ENCODE data around the gene SHB. TPM values are rescaled to one million over a fixed set of nuclear protein-coding genes. Genes with fewer than 3 reads are reported as not detected.

The SHB gene
- polyA plus RNA-seq, 2 of the 4 experiments (the other 2 are of a cell fraction): 15.4 to 22.0 TPM

GRCh38 chr9:37902131-37902530 lies 166.9 kb downstream of the SHB start:
- TF ChIP-seq POLR2AphosphoS2 (conservative IDR thresholded peaks at IDR 0.05; ENCODE audit: low read length) (no peak), JUN (IDR thresholded peaks at IDR 0.05) (no peak), CEBPB (IDR thresholded peaks at IDR 0.05) (no peak), EHMT2 (IDR thresholded peaks at IDR 0.05; ENCODE audit: low read depth) (no peak), HDAC2 (IDR thresholded peaks at IDR 0.05) (no peak), MAZ (IDR thresholded peaks at IDR 0.05; ENCODE audit: borderline replicate concordance, low read depth, low read length) (no peak), JUNB (IDR thresholded peaks at IDR 0.05) (no peak), SMC3 (IDR thresholded peaks at IDR 0.05) (no peak), MAFK (IDR thresholded peaks at IDR 0.05; ENCODE audit: partially characterized antibody) (no peak), NR3C1 (IDR thresholded peaks at IDR 0.05) (no peak), EP300 (IDR thresholded peaks at IDR 0.05) (no peak), SREBF2 (IDR thresholded peaks at IDR 0.05) (no peak), HEYL (CRISPR knock-in tag; IDR thresholded peaks at IDR 0.05) (no peak)
- TF ChIP-seq, protein P1, sequence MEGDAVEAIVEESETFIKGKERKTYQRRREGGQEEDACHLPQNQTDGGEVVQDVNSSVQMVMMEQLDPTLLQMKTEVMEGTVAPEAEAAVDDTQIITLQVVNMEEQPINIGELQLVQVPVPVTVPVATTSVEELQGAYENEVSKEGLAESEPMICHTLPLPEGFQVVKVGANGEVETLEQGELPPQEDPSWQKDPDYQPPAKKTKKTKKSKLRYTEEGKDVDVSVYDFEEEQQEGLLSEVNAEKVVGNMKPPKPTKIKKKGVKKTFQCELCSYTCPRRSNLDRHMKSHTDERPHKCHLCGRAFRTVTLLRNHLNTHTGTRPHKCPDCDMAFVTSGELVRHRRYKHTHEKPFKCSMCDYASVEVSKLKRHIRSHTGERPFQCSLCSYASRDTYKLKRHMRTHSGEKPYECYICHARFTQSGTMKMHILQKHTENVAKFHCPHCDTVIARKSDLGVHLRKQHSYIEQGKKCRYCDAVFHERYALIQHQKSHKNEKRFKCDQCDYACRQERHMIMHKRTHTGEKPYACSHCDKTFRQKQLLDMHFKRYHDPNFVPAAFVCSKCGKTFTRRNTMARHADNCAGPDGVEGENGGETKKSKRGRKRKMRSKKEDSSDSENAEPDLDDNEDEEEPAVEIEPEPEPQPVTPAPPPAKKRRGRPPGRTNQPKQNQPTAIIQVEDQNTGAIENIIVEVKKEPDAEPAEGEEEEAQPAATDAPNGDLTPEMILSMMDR (IDR thresholded peaks at IDR 0.05): no peak
- TF ChIP-seq, protein P2, sequence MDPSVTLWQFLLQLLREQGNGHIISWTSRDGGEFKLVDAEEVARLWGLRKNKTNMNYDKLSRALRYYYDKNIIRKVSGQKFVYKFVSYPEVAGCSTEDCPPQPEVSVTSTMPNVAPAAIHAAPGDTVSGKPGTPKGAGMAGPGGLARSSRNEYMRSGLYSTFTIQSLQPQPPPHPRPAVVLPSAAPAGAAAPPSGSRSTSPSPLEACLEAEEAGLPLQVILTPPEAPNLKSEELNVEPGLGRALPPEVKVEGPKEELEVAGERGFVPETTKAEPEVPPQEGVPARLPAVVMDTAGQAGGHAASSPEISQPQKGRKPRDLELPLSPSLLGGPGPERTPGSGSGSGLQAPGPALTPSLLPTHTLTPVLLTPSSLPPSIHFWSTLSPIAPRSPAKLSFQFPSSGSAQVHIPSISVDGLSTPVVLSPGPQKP (IDR thresholded peaks at IDR 0.05; ENCODE audit: low read depth, low read length): no peak
- ChIA-PET POLR2A (no interaction called here), CTCF (interaction anchor here (1.0 to 4.1 kb wide), 6 partner anchors 11 to 553 kb away, joined by 3 to 29 read pairs (median 4); partner anchors contain the start of gene SHB)
- no peak for DNase-seq (ENCODE audit: low read depth in 1 of 2, low spot score in 1 of 2)
- H3K4me1 ChIP-seq: peaks cover 18% of the 10 kb centered on the region
- no peak overlapping the region for H3K27ac ChIP-seq
- no peak for FAIRE-seq
- peak overlapping the region; percentile 82 for H3K4me2 ChIP-seq
- H3K4me3 ChIP-seq: no peak overlapping the region
- ATAC-seq: no peak
- H3K9me3 ChIP-seq: no peaks in the 10 kb centered on the region

- TF ChIP-seq NFE2L2 (conservative IDR thresholded peaks at IDR 0.05; ENCODE audit: low read length) (no peak), KDM1A (IDR thresholded peaks at IDR 0.05; ENCODE audit: low read depth) (no peak), EHF (CRISPR knock-in tag; IDR thresholded peaks at IDR 0.05) (no peak), EHMT2 (IDR thresholded peaks at IDR 0.05; ENCODE audit: low read depth) (no peak), CBX2 (IDR thresholded peaks at IDR 0.05; ENCODE audit: borderline replicate concordance, low read depth) (no peak), FOXS1 (CRISPR knock-in tag; IDR thresholded peaks at IDR 0.05) (no peak), ZC3H11A (IDR thresholded peaks at IDR 0.05) (no peak), ZSCAN20 (CRISPR knock-in tag; IDR thresholded peaks at IDR 0.05) (no peak), HES2 (IDR thresholded peaks at IDR 0.05) (no peak)
- TF ChIP-seq, protein P1 (IDR thresholded peaks at IDR 0.05): no peak
- CTCF ChIA-PET: interaction anchor here (1.4 to 2.4 kb wide), 2 partner anchors 14 to 40 kb away, joined by 3 to 13 read pairs; no protein-coding TSS in a partner anchor
- no peak overlapping the region for H3K4me3 ChIP-seq
- DNase-seq (ENCODE audit: low read depth in 1 of 2, low spot score in 1 of 2): no peak
- WGBS (ENCODE audit: missing lambda C conversion rate): 85% methylated on average over 2 of the region's 2 CpGs
- H3K27ac ChIP-seq: no peak overlapping the region
- FAIRE-seq: no peak
- no peak for ATAC-seq
- H3K9me3 ChIP-seq: no peaks in the 10 kb centered on the region
- POLR2A ChIA-PET: no interaction called here
- H3K4me2 ChIP-seq: no peak overlapping the region
- peaks cover 11% of the 10 kb centered on the region for H3K4me1 ChIP-seq
These were observed 170.0 kb downstream of the SHB start for GRCh38 chr9:37899041-37899440.

Measured in A549 (cell line).